Embryonic facial prominence (tissue), 1 donor: ENCODE results near the gene TLR9.
A peak's percentile ranks its signal among the peaks of the same experiment; 100 is the strongest.

Experiments used
- DNase-seq: peaks from one replicate; pipeline ENCODE4 v3.0.0-alpha.2; 2016; ENCODE audit errors: extremely low spot score

TLR9 gene

DNA sequence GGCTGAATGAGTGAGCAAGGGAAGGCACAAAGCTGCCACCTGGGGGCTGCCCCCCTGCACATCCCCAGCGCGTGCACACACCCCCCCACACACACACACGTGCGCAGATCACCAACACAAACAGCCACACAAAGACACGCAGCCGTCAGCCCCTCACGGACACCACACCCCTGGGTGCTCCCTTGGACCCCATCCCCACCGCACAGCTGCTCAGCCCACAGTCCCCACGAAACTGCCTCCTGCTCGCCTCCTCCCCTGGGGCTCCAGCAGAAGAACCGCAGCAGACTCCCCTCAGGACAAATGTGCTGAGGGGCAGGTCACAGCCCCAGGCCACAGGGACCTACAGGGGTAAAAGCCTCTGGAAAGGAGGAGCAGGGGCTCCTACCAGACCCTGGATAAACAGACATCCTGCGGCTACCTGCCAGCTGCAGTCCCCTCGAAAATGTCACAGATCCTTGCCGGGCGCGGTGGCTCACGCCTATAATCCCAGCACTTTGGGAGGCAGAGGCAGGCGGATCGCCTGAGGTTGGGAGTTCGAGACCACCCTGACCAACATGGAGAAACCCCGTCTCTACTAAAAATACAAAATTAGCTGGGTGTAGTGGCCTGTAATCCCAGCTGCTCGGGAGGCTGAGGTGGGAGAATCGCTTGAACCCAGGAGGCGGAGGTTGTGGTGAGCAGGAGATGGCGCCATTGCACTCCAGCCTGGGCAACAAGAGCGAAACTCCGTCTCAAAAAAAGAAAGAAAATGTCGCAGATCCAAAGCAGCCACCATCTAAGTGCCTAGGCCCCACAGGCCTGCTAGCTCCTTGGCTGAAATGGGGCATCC lies 7.0 kb upstream of the TLR9 start:
- DNase-seq = no peak

- DNase-seq = no peak
Observed at GRCh38 chr3:52231502-52232278, 6.2 kb upstream of the TLR9 start.

DNA sequence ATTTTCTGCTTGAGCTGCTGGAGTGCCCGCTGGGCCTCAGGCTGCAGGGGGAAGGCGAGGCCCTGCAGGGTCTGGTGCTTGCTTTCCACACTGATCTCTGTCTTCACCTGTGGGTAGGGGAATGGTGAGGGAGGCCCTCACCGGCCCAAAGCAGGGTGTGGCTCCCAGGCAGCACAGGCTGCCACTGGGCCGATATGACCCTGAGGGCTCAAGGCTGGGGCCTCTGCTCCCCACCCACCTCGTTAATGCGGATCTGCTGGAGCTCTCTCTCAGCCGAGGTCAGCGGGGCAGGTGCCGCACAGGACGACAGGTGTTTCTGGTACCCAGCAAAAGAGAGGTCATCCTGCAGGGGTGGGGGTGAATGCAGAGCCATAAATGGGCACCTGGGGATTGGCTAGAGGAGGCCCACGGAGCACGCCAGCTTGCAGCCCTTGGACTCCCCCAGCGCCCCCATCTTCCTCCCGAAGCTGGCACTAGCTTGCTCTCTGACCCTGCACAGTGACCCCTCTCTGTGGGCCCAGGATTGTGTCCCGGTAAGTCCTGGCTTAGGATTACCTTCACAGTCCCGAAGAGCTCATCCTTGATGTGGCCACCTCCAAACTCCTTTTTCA lies 5.5 kb upstream of the TLR9 start:
- DNase-seq = no peak

- DNase-seq = no peak
Observed at GRCh38 chr3:52230461-52230860, 5.0 kb upstream of the TLR9 start.

- no peak for DNase-seq
Observed at GRCh38 chr3:52229656-52230055, 4.2 kb upstream of the TLR9 start.

- DNase-seq = no peak
Observed at GRCh38 chr3:52228751-52229291, 3.4 kb upstream of the TLR9 start.

GRCh38 chr3:52228266-52228665 lies 2.8 kb upstream of the TLR9 start:
- DNase-seq = no peak

- no peak for DNase-seq
Observed at GRCh38 chr3:52227766-52228165, 2.3 kb upstream of the TLR9 start.

DNA sequence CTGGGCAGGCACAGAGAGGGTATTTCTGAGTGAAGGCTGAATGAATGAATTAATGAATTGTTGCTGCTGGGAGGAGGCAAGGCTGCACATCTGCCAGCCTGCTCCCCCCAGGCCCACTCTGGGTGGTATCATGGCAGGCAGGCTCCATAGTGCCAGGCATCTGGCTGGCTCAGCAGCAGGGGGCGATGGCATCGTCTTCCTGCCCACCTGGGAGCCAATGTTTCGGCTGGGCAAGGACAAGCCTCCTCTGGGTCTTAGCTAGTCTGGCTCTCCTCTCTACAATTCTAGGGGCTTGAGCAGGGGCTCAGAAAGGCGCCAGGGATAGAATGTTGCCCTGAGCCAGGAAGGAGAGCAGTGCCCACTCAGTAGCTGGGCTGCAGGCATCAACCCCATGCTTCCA lies 1.7 kb upstream of the TLR9 start:
- no peak for DNase-seq

- DNase-seq = no peak
Observed at GRCh38 chr3:52226229-52226817, 878 bp upstream of the TLR9 start.

- no peak for DNase-seq
Observed at GRCh38 chr3:52223449-52224408, 1.7 kb downstream of the TLR9 start.

GRCh38 chr3:52222319-52223221 lies 2.9 kb downstream of the TLR9 start:
- no peak for DNase-seq

DNA sequence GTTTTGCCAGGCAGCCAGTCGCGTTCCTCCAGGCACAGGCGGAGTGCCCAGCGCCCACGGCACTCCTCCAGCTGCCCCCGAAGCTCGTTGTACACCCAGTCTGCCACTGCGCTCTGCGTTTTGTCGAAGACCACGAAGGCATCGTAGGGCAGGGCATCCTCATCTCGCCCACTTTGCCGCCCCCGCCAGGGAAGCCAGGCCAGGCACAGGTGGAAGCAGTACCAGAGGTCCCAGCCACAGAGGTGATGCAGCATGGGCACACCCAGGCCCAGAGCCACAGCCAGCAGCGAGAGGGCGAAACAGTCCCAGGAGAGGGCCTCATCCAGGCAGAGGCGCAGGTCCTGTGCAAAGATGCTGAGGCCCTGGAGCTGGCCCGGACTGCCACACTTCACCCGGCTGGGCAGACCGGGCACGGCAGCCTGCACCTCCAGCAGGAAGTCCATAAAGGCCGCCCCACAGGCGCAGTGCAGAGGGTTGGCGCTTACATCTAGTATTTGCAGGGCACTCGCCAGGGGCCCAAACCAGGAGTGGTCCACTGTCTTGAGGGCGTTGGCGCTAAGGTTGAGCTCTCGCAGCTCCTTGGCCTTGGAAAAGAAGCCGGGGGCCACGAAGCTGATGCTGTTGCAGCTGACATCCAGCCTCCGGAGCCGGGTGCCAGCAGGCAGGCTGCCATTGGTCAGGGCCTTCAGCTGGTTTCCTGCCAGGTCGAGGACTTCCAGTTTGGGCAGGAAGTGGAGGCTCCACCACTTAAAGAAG lies 3.7 kb downstream of the TLR9 start:
- no peak for DNase-seq

GRCh38 chr3:52221141-52221562 lies 4.3 kb downstream of the TLR9 start:
- DNase-seq = no peak

DNA sequence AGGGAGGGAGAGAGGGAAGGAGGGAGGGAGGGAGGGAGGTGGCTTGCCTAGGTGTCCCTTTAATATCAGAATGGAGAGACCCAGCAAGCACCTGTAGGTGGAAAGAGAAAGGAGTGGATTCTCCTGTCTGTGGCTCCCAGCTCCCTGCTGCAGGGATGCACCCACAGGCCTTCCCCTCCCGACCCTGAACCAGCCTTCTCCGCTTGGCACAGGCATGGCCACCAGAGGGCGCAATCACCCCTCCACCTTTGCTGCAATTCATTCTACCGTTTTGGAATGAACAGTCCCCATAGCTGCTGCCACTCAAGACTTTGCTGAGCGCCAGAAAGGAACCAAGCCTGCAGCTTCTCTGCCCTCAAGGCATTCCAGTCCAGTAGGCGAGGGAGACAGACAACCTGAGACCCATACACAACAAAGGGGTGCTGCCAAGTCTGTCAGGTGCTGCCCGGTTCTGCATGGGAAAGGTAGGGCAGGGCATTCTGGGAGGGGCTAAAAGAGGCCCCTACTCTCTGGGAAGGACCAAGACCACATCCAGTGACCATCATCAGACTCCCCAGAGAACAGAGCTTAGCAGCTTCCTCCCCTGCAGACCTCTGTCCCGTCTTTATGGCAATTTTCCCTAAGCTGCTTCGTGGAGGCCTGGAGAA lies 4.9 kb downstream of the TLR9 start:
- peak; percentile 71 for DNase-seq

DNA sequence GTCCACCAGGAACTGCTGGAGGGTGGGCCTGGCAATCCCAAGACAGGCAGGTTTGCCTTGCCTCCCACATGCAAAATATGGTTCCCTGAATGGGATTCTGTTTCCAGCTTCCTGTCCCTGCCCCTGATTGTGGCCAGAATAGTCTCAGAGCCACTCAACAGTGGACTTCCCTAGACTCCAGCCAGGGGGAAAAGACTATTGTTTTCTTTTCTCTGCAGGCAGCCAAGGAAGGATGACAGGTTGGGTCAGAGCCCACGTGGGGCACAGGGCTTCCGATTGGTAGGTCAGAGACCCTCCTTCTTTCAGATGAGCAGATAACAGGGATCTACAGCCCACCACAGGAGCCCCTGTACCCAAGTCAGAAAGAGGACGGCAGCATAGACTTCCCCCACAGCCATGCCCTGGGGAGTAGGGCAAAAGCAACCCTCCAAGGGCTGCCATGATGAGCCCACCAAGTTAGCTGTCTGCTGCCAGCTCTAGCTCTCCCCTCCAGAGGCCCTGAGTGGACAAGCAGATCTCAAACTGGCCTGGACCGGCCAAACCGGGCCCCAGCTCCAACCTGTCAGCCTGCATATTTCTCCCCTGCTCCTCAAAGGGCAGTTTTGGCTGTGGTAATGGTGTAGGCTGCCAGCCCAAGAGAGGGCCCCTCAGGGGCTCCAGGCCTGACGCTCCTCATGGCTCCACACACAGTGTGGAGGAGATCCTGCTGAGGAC lies 6.4 kb downstream of the TLR9 start:
- no peak for DNase-seq

GRCh38 chr3:52218454-52218853 lies 7.0 kb downstream of the TLR9 start:
- no peak for DNase-seq

GRCh38 chr3:52218026-52218425 lies 7.4 kb downstream of the TLR9 start:
- no peak for DNase-seq
